PC-9 (cell line): Measurements from ENCODE around the gene CDK5. TPM values are rescaled to one million over a fixed set of nuclear protein-coding genes. Genes with fewer than 3 reads are reported as not detected.

Source experiments
- BruUV-seq: library from RNA; stranded (reverse); fragments of 400-500 nt; replicated peaks from 2 replicates; lab custom pipeline; 2021; lab: Mats Ljungman, UMichigan
- CTCF ChIA-PET: fragments of 300-600 bp; sonication (Branson Sonifier 250); formaldehyde crosslinking; loops from one replicate; lab custom pipeline; 2022; ENCODE audit warnings: antibody characterized with exemption; lab: Charles Lee
- POLR2A ChIA-PET: fragments of 300-600 bp; sonication (Branson Sonifier 250); formaldehyde crosslinking; loops from one replicate; lab custom pipeline; 2022; ENCODE audit warnings: antibody characterized with exemption; ENCODE audit not compliant: unreplicated experiment; lab: Charles Lee
- DNase-seq, 2 experiments: peaks; one replicate each; pipeline versions ENCODE4 v3.0.0 to v3.0.0-alpha.2; 2015 to 2022; ENCODE audit warnings: mixed read lengths in 1 of 2
- H2AFZ ChIP-seq: fragments of 200-600 bp; sonication (generic); 2 replicates; pipeline ENCODE4 v1.8.1; 2017; ENCODE audit warnings: antibody characterized with exemption
- H3F3A ChIP-seq: fragments of 200-600 bp; sonication (generic); 2 replicates; pipeline ENCODE4 v1.8.1; 2017; ENCODE audit warnings: antibody characterized with exemption, mild to moderate bottlenecking, low read depth; ENCODE audit not compliant: insufficient read depth
- H3K27ac ChIP-seq: fragments of 200-600 bp; sonication (generic); 2 replicates; pipeline ENCODE4 v1.6.1; 2016; ENCODE audit warnings: mixed run types
- H3K27me3 ChIP-seq: fragments of 200-600 bp; sonication (generic); 2 replicates; pipeline ENCODE4 v1.6.1; 2016; ENCODE audit warnings: low read depth, mixed run types; ENCODE audit not compliant: insufficient read depth
- H3K36me3 ChIP-seq: fragments of 200-600 bp; sonication (generic); 2 replicates; pipeline ENCODE4 v1.6.1; 2016; ENCODE audit warnings: low read depth, mixed run types
- H3K4me1 ChIP-seq: fragments of 200-600 bp; sonication (generic); replicated peaks from 2 replicates; pipeline ENCODE4 v1.6.1; 2016; ENCODE audit warnings: mixed run types; ENCODE audit not compliant: insufficient read depth
- H3K4me2 ChIP-seq: fragments of 200-600 bp; sonication (generic); 2 replicates; pipeline ENCODE4 v1.6.1; 2017; ENCODE audit warnings: mixed run types
- H3K4me3 ChIP-seq: fragments of 200-600 bp; sonication (generic); 2 replicates; pipeline ENCODE4 v1.6.1; 2016; ENCODE audit warnings: mixed run types
- H3K79me2 ChIP-seq: fragments of 200-600 bp; sonication (generic); 2 replicates; pipeline ENCODE4 v1.6.1; 2017; ENCODE audit warnings: low read depth, mixed run types
- H3K9me2 ChIP-seq: fragments of 200-600 bp; sonication (generic); 2 replicates; pipeline ENCODE4 v1.8.1; 2017; ENCODE audit warnings: mild to moderate bottlenecking; ENCODE audit not compliant: insufficient read depth
- H3K9me3 ChIP-seq: fragments of 200-600 bp; sonication (generic); 2 replicates; pipeline ENCODE4 v1.8.1; 2016; ENCODE audit warnings: low read depth; ENCODE audit not compliant: insufficient read depth
- H4K20me1 ChIP-seq: fragments of 200-600 bp; sonication (generic); 2 replicates; pipeline ENCODE4 v1.8.1; 2017; ENCODE audit not compliant: insufficient read depth
- CTCF ChIP-seq: fragments of 200-600 bp; sonication (generic); conservative IDR thresholded peaks from 2 replicates; pipeline ENCODE4 v1.6.1; 2017; ENCODE audit warnings: mixed run types, antibody characterized with exemption, mild to moderate bottlenecking, moderate library complexity
- EZH2 ChIP-seq: fragments of 200-600 bp; sonication (generic); IDR thresholded peaks from 2 replicates; pipeline ENCODE4 v1.8.0; 2017; ENCODE audit warnings: antibody characterized with exemption, low read depth
- intact Hi-C: fragments of 100-400 bp; cut with micrococcal nuclease; formaldehyde crosslinking; loops from one replicate; pipeline ENCODE4 v1.10.0; 2022; ENCODE audit not compliant: unreplicated experiment
- total RNA-seq: library from RNA; stranded (reverse); gene quantifications from 2 replicates; pipeline ENCODE4 v1.2.3, GENCODE V29; 2021

The CDK5 gene
- total RNA-seq, 1 experiment from 2014 or later: 45.7 TPM

DNA sequence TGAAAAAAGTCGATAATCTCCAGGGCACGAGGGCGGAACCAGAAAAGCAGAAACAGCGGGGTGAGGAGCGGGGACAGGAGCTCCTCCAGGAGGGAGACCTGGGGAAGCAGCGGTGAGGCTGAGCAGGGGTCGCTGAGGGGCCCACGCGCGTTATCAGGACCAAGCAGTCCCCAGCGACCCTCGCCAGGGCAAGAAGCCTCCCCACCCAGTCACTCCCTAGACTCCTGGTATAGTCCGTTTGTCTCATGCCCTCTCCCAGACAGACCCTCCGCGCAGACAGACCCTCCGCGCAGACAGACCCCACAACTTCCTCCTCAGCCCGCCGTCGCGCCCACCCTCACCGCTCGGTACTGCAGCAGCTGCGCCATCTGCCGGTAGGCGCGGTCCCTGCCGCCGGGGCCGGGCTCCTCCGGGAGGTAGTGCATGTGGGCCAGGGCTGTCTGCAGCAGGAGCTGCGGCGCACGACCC, 39.7 kb downstream of the CDK5 start:
- no TSS peak for BruUV-seq
- H3K4me2 ChIP-seq: peak overlapping the region; percentile 57
- peak in 1 of 2 experiments; percentile 58 for DNase-seq
- H2AFZ ChIP-seq: no peak overlapping the region
- CTCF ChIA-PET: interaction anchor here (0.5 to 1.3 kb wide), 6 partner anchors 10 to 142 kb away, joined by 3 to 6 read pairs (median 3); partner anchors contain the start of gene ABCB8
- H3K27ac ChIP-seq: no peak overlapping the region
- H3K27me3 ChIP-seq: no peaks in the 10 kb centered on the region
- no peaks in the 10 kb centered on the region for H3K36me3 ChIP-seq
- no peaks in the 10 kb centered on the region for H3K79me2 ChIP-seq
- no peak overlapping the region for H3K4me3 ChIP-seq
- H4K20me1 ChIP-seq: no peaks in the 10 kb centered on the region
- no peaks in the 10 kb centered on the region; the same call in 1 of the 2 replicates for H3K4me1 ChIP-seq
- POLR2A ChIA-PET: no interaction called here
- TF ChIP-seq CTCF (peak; percentile 97), EZH2 (no peak)
- no peaks in the 10 kb centered on the region for H3K9me2 ChIP-seq
- peaks cover 12% of the 10 kb centered on the region; the same call in 1 of the 2 replicates for H3F3A ChIP-seq
- H3K9me3 ChIP-seq: no peaks in the 10 kb centered on the region
- intact Hi-C loops: no loop called here

DNA sequence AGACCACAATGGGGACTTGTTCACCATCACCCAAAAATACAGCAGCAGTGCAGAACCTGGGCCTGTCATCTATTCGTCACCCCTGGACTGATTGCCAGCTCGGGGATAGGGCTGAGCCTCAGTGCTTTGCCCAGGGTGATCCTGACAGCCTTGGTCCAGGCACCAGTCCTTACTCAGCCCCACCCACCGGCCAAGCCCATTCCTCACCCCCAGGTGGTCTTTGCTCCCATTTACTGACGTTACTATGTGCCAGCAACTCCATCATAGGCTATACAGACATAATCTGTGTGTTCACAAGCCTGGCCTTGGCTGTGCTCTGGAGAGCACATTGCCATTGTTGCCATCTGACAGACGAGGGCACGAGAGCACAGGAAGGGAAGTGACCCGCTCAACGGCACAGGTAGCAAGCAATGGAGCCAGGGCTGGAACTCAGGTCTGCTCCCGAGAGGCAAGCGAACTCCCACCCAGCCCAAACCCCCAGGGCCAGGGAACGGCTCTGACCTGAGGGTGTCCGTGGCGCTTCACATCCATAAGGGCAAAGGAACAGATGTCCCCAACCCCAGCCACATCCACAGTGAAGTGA, 40.2 kb downstream of the CDK5 start:
- Histone ChIP-seq H3K36me3 (no peaks in the 10 kb centered on the region), H3K79me2 (no peaks in the 10 kb centered on the region), H3K27me3 (no peaks in the 10 kb centered on the region), H3K4me3 (no peak overlapping the region), H3K27ac (no peak overlapping the region), H3K9me3 (no peaks in the 10 kb centered on the region), H3K9me2 (no peaks in the 10 kb centered on the region), H4K20me1 (no peaks in the 10 kb centered on the region), H3K4me1 (peaks cover under 1% of the 10 kb centered on the region), H3K4me2 (peak overlapping the region; percentile 57; the same call in 1 of the 2 replicates), H3F3A (peaks cover 12% of the 10 kb centered on the region; the same call in 1 of the 2 replicates), H2AFZ (no peak overlapping the region)
- BruUV-seq: no TSS peak
- intact Hi-C loops: no loop called here
- ChIA-PET CTCF (interaction anchor here (1.0 kb wide), 2 partner anchors 11 to 119 kb away, joined by 3 to 6 read pairs; partner anchors contain the start of gene ABCB8), POLR2A (no interaction called here)
- DNase-seq: no peak
- TF ChIP-seq EZH2: no peak
- no peak for TF ChIP-seq CTCF

- peaks cover 6% of the 10 kb centered on the region for H3K4me1 ChIP-seq
- no TSS peak for BruUV-seq
These were observed 40.8 kb downstream of the CDK5 start for GRCh38 chr7:151016942-151017341.

More at GRCh38 chr7:151016942-151017341, 40.8 kb downstream of the CDK5 start:
- H4K20me1 ChIP-seq: no peaks in the 10 kb centered on the region
- H3K36me3 ChIP-seq: no peaks in the 10 kb centered on the region
- no peak for DNase-seq
- intact Hi-C loops: no loop called here
- CTCF ChIA-PET: no interaction called here
- H3K9me2 ChIP-seq: no peaks in the 10 kb centered on the region
- no peak overlapping the region for H3K4me2 ChIP-seq
- H3K79me2 ChIP-seq: no peaks in the 10 kb centered on the region
- peaks cover 12% of the 10 kb centered on the region; the same call in 1 of the 2 replicates for H3F3A ChIP-seq
- H2AFZ ChIP-seq: no peak overlapping the region
- no peak overlapping the region for H3K4me3 ChIP-seq
- no peaks in the 10 kb centered on the region for H3K9me3 ChIP-seq
- POLR2A ChIA-PET: no interaction called here
- H3K27ac ChIP-seq: no peak overlapping the region
- H3K27me3 ChIP-seq: no peaks in the 10 kb centered on the region
- TF ChIP-seq EZH2 (no peak), CTCF (no peak)
